ENCODE results near the gene BMPR2. TPM values are rescaled to one million over a fixed set of nuclear protein-coding genes. Genes with fewer than 3 reads are reported as not detected.
A peak's percentile ranks its signal among the peaks of the same experiment; 100 is the strongest.

Gene BMPR2
- total and polyA plus RNA-seq, 2 of the 8 experiments (the other 6 are each of a cell fraction or from before 2014, with no cell fraction given) = 5.5 to 19.8 TPM

DNA sequence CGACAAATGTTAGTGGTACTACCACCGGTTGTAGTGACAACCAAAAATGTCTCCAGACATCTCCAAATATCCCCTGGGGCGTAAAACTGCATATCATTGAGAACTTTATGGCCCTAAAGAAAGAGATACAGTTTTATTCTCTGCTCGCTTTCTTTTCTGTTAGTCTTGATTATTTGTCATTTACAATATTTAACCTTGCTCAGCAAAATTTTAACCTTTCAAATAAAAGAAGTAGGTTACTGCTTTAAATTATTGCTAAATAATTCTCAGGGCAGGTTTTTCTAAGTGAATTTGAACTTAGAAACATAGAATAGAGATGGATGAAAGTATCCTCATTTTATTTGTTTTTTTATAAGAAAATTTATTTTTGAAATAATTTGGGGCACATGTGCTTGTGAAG lies 67.9 kb downstream of the BMPR2 start:
- H3K23me2 ChIP-seq (ENCODE audit: low read depth, low read length) = no peaks in the 10 kb centered on the region
- H3K23ac ChIP-seq (ENCODE audit: insufficient read length) = no peak overlapping the region
- H3K9ac ChIP-seq (replicated peaks in 1 of 4; ENCODE audit: extremely low read depth in 1 of 4, low read depth in 3 of 4, low read length in 3 of 4) = no peak overlapping the region
- H3K4ac ChIP-seq (replicated peaks; ENCODE audit: insufficient read length, low read depth, low read length) = no peak overlapping the region
- no peak overlapping the region for H3K18ac ChIP-seq (ENCODE audit: extremely low read depth, low read length)
- WGBS, 2 experiments (ENCODE audit: extremely low coverage in 1 of 2, insufficient coverage in 1 of 2, insufficient read length in 1 of 2, insufficient replicate concordance in 2 of 2, low coverage in 1 of 2, low lambda C conversion rate in 2 of 2, missing lambda C conversion rate in 1 of 2) = 90% methylated on average over 4 of the region's 4 CpGs; no CpG with 5 or more reads in 1 of the 2 experiments
- H2BK15ac ChIP-seq (ENCODE audit: low read length) = no peak overlapping the region
- H4K20me1 ChIP-seq (replicated peaks in 1 of 2; ENCODE audit: control insufficient read depth in 1 of 2, insufficient read depth in 2 of 2, low read length in 2 of 2) = no peaks in the 10 kb centered on the region
- H2BK12ac ChIP-seq (ENCODE audit: low read depth, low read length) = no peak overlapping the region
- H4K5ac ChIP-seq (ENCODE audit: insufficient read length, low read depth, low read length) = no peak overlapping the region
- no peak overlapping the region for H2BK5ac ChIP-seq (ENCODE audit: low read depth, low read length)
- ChIA-PET POLR2A (ENCODE audit: partially characterized antibody) (no interaction called here), CTCF (ENCODE audit: partially characterized antibody) (no interaction called here)
- H3K9me3 ChIP-seq (ENCODE audit: insufficient read depth in 2 of 2, low read depth in 1 of 2, low read length in 1 of 2) = peaks cover 0 to 7% of the 10 kb centered on the region in 2 experiments; a peak in 1 of 4 replicates
- H4K91ac ChIP-seq (replicated peaks; ENCODE audit: insufficient read length, low read length) = no peak overlapping the region
- no peak for DNase-seq (ENCODE audit: low read depth in 1 of 2, low spot score in 2 of 2)
- no peak for FAIRE-seq
- peaks cover 2% of the 10 kb centered on the region; the same call in 1 of the 2 replicates for H3K79me1 ChIP-seq (ENCODE audit: low read depth, low read length)
- H3K56ac ChIP-seq (replicated peaks; ENCODE audit: insufficient read length, low read depth, low read length) = no peak overlapping the region
- no peak overlapping the region for H4K8ac ChIP-seq (ENCODE audit: extremely low read depth, insufficient read depth, low read length)
- no peak overlapping the region for H2AFZ ChIP-seq (ENCODE audit: low read length)
- no peak overlapping the region for H2BK20ac ChIP-seq (ENCODE audit: low read length)
- no peaks in the 10 kb centered on the region for H3K27me3 ChIP-seq (replicated peaks in 1 of 4; ENCODE audit: control insufficient read depth in 3 of 4, extremely low read depth in 1 of 4, insufficient read depth in 3 of 4, low read length in 3 of 4)
- no peak overlapping the region for H3K27ac ChIP-seq (ENCODE audit: low read depth, low read length)
- TF ChIP-seq BACH1 (IDR thresholded peaks at IDR 0.05; ENCODE audit: low read length) = no peak
- peak; percentile 32; the same call in 1 of the 2 replicates for TF ChIP-seq MAFK (IDR thresholded peaks at IDR 0.05; ENCODE audit: low read depth, low read length)
- no peaks in the 10 kb centered on the region for H3K79me2 ChIP-seq (ENCODE audit: control insufficient read depth in 1 of 2, insufficient read depth in 2 of 2, low read length in 2 of 2)
- no peak overlapping the region for H3K14ac ChIP-seq (ENCODE audit: insufficient read length)
- H2BK120ac ChIP-seq (replicated peaks; ENCODE audit: low read depth, low read length) = no peak overlapping the region
- no peak overlapping the region for H3K4me3 ChIP-seq (ENCODE audit: extremely low read depth in 1 of 4, insufficient read depth in 2 of 4, low read depth in 3 of 4, low read length in 4 of 4)
- no peak overlapping the region for H3K4me2 ChIP-seq (ENCODE audit: insufficient read depth in 1 of 2, low read depth in 2 of 2, low read length in 2 of 2)
- H2AK5ac ChIP-seq (ENCODE audit: low read depth, low read length) = no peak overlapping the region
- peaks cover 0 to 2% (median 0%) of the 10 kb centered on the region in 4 experiments; a peak in 1 of 8 replicates for H3K36me3 ChIP-seq (ENCODE audit: control insufficient read depth in 2 of 4, insufficient read depth in 4 of 4, low read length in 3 of 4)
- H3K4me1 ChIP-seq (replicated peaks in 1 of 4; ENCODE audit: control insufficient read depth in 3 of 4, insufficient read depth in 4 of 4, low read length in 3 of 4) = no peaks in the 10 kb centered on the region
